Stimulated activated CD4-positive, alpha-beta T cell treated with anti-CD3 and anti-CD28 coated beads, Interleukin-2, amount 100 ng/mL, for 4 hours (primary cell): ENCODE measurements around the gene NXPE3.
A peak's percentile ranks its signal among the peaks of the same experiment; 100 is the strongest.

ENCODE experiments used
- DNase-seq: peaks from one replicate; pipeline ENCODE4 v3.0.0-alpha.2; 2020; ENCODE audit warnings: low read depth

The NXPE3 gene

DNA sequence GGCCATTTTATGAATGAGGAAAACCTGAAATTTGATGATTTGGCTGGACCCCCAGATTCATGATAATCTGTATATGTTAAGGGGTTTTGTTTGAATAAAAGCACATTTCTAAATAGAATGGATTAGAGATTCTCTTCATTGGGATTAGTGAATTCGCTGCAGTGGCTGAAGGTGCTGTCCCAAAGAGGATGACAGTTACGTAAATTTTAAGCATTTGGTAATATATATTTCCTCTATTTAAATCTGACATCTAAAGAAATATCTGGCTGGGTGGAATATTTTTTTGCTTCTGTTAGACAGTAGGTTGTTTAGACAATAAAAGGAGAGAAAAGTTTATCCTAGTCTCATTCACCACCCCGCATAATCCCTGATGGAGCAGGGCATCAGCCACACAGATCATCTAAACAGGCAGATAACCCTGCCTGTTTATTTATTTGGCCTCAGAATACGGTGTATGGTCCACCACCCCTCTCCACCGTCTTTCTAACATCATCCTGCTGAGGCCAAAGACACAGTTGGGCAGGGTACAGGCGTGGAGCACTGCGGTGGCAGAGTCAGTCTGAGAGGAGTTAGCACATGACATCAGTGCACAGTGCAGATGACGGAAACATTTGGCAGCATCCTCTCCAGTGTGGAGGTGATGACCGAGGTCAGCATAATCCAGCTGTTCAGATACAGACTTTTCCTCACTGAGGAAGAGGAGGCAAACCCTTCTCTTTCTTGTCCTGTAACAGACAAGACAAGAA is 49.9 kb downstream of the NXPE3 start:
- DNase-seq: peak; percentile 40

DNA sequence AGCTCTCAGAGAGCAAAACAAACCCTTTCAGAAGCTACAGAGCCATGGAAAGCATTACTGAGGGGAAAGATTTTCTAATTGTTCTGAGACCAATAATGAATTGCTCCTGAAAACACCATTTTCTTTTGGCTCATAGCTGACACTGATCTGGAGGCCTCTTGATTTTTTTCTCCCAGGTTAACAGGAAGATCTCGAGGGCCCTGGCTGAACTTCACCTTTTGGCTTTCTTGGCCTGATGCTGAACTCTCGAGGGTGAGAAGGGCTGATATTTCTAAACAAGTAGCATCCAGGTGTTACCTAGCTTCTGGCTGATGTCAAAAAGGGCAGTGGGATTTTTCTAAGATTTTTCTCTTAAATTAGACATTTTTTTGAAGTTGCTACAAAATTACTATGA is 50.4 kb downstream of the NXPE3 start:
- no peak for DNase-seq

DNA sequence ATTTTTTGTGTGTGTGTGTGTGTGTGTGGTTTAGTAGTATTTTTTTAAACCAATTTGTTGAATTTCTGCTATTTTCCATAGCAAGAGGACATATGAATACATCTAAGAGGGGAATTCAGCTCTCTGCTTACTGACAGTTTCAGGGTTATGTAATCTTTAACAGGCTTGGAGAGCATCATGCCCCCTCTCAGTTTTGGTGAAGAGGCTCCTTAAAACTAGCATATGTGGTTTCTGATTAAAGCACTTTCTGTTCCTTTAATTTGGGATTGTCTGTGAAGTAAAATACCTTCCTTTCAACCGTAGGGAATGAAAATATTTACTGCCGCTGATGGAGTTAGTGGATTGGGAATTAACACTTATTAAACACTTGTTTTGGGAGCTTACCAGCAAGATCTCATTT is 50.9 kb downstream of the NXPE3 start:
- no peak for DNase-seq

DNA sequence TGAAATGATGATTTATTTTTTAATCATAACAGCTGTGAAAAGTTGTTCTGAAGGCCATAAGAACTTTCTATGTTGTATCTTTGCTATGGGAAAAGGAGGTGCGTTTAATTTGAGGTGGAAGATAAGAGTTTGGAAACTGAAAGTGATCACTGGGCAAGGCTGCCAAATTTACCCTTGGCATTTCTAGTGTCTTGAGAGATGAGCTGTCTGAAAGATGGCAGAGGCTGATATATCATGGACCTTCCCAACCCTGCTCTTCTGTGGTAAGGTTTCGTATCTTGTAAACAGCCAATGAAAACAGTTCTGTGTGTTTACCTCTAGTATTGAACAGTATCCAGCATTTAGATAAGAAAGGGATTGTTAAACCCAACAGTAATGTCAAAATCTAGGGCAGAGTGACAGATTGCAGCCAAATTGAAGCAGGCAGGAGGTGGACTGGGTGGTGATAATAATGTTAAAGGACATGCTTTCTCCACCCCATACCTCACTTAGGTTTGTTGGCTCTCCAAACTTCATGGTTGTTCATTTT is 54.5 kb downstream of the NXPE3 start:
- DNase-seq: no peak

DNA sequence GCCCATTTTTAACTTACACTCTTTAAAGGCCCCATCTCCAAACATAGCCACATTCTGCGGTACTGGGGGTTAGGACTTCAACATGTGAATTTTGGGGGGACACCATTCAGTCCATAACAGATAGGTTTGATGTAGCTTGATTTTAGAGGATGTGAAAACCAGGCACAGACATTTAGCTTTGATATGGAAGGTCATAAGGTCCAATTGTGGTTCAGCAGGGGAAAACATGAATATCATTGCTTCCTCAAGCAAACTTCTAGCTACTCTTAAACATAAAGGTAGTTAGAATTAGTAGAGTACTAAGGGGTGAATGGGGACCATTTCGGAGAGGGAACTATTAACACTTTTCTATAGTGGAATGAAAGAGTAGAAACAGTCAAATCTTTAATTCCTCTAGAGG is 56.7 kb downstream of the NXPE3 start:
- no peak for DNase-seq

DNA sequence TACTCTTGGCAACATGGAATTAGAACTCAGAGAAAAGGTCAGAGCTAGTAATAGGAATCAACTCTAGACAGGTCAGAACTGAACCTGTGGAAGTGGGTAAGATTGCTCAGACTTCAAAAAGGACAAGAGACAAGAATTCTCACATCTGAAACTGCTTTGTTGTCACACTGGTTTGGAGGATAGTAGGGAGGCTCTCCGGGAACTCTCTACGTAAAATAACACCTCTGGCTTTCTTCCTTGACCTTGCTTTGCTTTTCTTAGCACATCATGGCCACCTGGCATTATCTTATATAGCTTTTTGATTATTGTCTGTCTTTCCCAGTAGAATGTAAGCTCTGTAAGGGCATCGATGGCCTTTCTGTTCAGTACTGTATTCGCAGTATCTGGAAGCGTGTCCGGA is 57.1 kb downstream of the NXPE3 start:
- DNase-seq: no peak

DNA sequence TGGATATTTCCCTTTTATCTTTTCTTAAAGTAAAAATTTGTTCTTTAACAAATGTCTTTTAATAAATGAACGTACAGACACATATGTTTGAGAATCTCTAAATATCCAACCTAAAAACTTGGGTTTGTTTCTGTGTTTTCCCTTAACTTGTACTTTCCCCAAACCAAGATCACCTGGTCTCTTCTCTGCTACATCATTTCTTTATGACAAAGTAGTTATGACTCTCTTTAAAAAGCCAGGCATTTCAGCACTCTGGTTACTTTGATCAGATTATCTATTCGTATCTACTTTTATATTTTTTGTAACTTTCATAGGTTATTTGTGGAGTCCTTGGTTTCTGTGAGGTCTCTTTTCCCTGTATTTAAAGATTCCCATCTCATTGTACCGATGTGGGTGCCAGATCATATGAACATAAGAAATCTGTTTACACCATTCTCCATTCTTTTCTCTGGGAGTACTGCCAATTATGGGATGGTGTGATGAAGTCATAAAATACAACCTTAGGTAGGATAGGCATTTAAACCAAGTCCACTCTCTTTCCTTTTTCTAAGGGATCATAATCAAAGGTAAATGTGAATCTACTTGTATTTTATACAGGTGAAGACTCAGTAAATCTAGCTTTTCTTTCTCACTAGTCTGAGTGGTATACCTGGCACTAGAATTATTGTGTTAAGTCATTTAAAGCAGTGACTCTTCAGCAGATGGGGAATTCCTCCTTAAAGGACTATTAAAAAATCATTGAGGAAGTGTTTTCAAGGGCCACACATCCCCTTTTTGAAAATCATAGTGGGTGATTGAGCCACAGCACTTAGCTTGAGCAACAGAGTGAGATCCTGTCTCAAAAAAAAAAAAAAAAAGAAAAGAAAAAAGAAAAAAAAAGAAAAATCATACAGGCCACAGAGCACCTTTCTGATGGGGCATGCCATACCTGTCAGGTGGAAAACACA is 57.9 kb downstream of the NXPE3 start:
- no peak for DNase-seq

DNA sequence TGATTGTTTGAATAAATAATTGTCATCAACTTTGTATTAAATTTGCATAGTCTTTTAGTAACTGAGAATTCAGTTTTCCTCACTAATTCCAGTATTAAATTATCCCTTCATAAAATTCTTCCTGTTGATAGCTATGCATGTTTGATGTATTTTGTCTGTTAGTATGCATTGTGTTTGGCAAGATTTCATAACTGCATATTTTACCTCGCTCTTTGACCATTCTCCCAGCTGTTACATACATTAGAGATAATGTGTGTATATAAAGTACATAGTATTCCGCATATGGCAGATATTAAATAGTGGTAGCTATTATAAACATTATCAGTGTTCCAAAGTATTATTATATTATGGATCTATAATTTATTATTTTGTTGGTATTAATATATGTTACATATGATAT is 59.7 kb downstream of the NXPE3 start:
- DNase-seq: no peak

DNA sequence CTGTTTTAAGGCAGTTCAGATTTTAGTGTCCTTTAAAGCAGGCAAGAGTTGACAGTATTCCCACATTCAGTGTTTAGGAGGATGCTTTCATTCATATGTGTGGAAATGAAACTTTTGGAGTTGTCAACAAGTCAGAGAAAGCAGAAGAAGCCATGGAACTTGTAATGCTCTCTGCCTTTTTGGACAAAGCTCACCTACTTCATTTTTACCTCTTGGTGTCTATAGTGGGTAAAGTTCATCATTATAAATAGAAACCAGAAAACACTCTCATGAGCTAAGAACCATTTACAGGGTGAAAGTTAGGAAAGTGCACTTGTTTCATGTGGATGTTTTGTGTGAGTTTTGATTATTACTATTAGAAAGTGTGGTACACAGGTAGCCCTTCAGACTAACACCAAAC is 61.1 kb downstream of the NXPE3 start:
- DNase-seq: no peak

DNA sequence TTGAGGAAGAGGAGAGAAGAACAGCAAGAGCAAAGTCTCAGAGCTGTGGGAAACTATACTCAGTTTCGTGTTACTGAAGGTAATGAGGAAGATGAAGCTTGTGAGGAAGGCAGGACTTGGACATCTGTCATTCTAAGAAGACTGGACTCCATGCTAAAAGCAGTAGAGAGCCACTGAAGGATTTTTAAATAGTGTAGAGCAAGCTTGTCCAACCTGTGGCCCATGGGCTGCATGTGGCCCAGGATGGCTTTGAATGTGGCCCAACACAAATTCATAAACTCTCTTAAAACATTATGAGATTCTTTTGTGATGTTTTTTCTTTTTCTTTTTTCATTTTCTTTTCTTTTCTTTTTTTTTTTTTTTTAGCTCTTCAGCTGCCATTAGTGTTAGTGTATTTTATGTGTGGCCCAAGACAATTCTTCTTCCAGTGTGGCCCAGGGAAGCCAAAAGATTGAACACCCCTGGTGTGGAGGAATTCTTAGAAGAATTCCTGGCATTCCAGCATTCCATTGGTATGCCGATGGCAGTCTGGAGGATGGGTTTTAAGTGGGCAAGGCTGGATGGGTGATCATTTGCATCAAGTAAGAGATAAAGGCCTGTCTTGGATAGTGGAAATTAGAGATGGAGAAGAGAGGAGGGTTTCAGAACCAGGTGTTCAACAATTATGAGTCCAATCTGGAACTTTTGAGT is 63.4 kb downstream of the NXPE3 start:
- DNase-seq: no peak

DNA sequence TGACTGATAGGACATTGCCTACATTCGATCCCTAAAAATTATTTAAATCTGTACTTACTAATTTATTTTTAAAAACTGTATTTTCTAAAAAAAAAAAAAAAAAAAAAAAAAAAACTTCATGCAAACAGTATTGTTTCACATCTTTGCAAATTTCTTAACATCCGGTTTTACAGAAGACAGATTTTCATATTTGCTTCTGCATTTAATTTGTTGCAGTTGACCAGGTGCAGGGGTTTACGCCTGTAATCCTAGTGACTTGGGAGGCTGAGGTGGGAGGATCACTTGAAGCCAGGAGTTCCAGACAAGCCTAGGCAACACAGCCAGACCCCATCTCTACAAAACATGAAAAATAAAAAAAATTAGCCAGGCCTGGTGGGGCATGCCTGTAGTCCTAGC is 63.9 kb downstream of the NXPE3 start:
- no peak for DNase-seq

DNA sequence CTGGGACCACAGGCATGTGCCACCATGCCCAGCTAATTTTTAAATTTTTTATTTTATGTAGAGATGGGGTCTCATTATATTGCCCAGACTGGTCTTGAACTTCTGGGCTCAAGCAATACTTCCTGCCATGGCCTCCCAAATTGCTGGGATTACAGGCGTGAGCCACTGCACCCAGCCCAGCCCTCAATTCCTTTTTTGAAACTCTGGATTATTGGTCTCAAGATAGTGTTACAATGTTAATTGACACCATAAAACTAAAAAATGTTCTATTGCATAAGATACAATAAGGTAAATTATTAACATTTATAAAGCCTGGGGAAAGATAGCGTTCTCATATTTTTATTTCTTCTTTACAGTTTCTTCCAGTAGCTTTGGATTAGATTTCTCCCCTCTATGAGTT is 66.4 kb downstream of the NXPE3 start:
- DNase-seq: no peak

DNA sequence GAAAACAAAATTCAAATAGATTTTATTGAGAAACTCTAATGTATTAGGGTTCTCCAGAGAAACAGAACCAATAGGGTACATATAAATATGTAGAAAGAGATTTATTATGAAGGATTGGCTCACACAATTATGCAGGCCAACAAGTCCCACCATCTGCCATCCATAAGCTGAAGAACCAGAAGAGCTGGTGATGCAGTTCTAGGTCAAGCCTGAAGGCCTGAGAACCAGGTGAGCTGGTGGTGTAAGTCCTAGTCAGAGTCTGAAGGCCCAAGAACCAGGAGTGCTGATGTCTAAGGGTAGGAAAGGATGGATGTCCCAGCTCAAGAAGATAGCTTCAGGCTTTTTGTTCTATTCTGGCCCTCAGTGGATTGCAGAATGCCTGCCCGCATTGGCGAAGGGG is 67.7 kb downstream of the NXPE3 start:
- no peak for DNase-seq

DNA sequence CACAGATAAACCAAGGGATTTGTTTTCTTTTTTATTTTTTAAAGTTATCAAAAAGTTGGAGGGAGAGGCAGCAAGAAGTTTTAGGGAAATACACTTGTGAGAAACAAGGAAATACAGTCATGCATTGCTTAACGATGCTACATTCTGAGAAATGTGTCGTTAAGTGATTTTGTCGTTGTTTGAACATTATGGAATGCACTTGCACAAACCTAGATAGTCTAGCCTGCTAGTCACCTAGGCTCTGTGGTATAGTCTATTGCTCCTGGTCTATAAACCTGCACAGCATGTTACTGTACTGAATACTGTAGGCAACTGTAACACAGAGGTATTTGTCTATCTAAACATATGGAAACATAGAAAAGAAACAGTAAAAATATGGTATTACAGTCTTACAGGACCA is 68.3 kb downstream of the NXPE3 start:
- no peak for DNase-seq

DNA sequence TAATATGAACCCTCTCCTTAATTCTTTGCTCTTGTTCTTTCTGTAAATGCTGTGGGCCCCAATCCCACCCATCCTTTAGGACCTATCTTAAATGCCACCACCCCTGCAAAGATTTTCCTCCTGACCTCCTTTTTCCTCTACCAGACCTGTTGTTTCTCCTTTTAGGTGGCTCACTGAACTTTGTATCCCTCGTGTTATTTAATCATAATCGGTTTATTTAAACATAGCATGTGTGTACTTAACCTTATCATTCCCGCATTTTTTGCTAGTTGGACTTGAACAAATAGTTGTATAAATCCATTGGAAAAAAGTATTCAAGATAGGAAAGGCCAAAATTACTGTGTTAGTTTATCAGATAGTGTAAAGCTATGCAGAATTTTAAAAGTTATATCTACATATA is 69.3 kb downstream of the NXPE3 start:
- no peak for DNase-seq

DNA sequence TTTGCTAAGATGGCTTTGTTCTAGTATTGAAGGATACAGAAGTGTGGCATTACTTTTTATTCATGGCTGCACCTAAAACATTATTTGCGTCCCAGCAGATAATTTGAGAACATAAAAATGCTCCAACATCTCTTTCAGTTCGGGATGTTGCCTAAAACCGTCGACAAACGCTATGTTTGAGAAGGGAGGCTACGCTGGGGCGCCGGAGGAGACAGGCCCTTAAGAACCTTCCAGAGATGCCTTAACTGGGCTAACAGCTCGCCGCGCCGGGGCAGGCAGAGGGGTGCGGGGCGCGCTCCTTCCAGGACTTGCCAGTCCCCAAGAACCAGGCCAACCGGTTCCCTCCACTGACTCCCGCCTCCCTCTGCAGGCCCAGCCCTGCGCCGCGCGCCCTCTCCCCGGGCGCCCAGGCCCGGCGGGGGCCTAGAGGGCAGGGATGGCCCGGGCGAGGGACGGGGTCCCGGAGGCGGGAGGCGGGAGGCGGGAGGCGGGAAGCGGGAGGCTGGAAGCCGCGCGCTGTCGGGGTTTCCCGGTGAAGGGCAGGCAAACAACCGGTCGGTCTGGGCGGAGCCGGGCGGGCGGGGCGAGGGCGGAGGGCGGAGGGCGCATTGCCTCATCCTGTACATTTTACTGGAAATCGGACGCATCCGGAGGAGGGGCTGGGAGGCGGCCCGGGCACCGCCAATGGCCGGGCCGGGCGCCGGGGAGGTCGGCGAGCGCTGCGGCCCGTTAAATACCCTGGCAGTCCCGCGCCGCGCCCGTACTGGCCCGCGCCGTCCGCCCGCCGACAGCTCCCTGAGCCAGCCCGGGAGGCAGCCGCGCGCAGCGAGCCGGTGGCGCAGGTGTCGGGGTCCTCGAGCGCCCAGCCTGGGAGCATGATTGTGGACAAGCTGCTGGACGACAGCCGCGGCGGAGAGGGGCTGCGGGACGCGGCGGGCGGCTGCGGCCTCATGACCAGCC is 70.0 kb downstream of the NXPE3 start, which contains the start of gene NFKBIZ:
Gene NFKBIZ (plus strand): TSS at position 761 of the 960 bp plus-strand sequence. CDS start 115 bp downstream, at position 876.
- peak; percentile 87 for DNase-seq

DNA sequence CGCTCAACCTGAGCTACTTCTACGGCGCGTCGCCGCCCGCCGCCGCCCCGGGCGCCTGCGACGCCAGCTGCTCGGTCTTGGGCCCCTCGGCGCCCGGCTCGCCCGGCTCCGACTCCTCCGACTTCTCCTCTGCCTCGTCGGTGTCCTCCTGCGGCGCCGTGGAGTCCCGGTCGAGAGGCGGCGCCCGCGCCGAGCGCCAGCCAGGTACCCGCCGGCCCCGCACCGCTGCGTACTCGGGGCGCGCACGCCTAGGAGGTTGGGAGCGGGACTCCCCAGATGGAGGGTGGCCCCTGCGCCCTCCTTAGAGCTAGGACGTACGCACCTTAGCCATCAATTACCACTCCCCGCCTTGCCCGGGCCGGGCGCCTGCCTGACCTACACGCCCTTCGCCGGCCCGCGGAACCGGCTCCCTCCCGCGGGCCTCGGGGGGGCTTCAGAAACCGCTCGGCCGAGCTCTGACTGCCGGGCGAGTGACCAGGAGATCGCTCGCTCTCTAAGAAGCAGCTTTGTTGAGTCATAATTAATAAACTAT is 70.8 kb downstream of the NXPE3 start:
- peak; percentile 56 for DNase-seq

DNA sequence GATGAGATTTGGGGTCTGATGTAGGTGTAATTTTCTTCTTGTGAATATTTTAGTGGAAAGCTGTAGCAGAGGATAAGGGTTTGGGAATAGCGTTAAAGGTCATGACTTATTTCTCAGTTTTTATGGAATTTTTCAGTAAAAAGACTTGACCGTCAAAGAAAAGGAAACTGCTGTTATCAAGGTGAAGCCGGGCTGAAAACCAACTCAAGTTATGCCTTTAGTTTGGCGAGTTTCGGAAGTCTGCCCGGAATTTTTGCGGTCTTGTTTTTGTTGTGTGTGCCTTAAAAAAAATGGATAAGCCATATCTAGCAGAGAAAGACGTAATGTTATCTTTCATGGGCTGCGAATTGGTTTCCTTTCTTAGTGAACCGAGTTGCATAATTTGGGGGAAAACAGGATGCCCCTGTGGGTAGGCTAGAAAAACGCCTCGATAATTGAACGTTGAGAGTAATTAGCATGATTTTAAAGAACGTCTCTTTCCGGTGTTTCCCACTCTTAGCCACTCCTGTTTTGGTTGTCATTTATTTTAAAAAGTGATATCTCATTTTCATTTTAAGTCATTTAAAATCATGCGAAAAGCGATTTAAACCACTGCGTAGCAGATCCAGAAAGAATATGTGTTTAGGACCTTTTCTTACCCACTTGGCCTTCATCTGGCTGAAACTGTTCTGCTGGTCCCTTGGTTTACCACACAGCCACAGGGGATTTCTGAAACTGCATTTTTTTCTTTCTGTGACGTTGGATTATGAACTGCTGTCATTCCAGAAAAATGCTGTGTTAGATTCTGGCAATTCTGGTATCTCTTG is 71.4 kb downstream of the NXPE3 start:
- peak; percentile 10 for DNase-seq

DNA sequence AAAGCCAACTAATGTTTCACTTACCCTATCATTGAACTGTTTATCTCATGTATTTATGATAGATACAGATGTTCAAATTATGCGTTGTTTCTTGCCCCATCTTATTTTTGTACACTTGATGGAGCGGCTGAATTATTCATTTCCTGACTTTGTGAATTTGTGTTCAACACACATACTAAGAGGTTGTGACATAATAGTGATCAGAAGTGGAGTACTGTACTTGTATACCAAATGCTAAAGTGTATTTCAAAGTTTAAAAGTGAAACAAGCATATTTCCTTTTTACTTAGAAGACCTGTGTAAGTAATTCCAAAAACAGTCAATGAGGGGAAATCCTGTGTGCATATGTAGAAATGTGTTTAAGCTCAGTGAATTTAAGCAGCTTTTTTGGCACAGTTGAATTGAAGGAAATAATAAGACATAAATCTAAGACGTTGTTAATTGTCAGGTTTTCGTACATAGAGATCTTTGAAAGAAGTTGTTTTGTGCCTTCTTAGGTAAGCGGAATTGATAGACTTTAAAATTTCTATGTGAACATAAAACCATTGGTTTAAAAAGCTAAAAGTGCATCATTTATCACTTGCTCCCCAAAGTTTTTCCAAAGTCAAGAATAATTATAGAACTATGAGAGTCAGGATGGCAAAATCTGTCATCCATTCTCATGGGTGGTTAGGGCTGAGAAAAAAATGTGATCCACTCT is 72.2 kb downstream of the NXPE3 start:
- no peak for DNase-seq
